Activated naive CD8-positive, alpha-beta T cell treated with anti-CD3 and anti-CD28 coated beads, Interleukin-2, amount 10 ng/mL, durations not matched to agents 7 days and 5 days (primary cell): ENCODE data around the gene GSE1. TPM values are rescaled to one million over a fixed set of nuclear protein-coding genes. Genes with fewer than 3 reads are reported as not detected.

Source experiments
- ATAC-seq: fragments of 150-1000 bp; cut with Tn5 transposase; one replicate; pipeline ENCODE4 v1.10.0; 2021; ENCODE audit warnings: low read depth, moderate library complexity
- POLR2A ChIA-PET: fragments of 350-600 bp; sonication (Branson Sonifier 250); formaldehyde crosslinking; loops from one replicate; lab custom pipeline; 2021; ENCODE audit warnings: antibody characterized with exemption; lab: Charles Lee
- DNase-seq: peaks from one replicate; pipeline ENCODE4 v3.0.0; 2021
- H3K27ac Mint-ChIP-seq: one replicate; pipeline ENCODE4 v1.8.0; 2022; ENCODE audit warnings: mild to moderate bottlenecking, mixed read lengths
- H3K27me3 Mint-ChIP-seq: one replicate; pipeline ENCODE4 v1.8.0; 2022; ENCODE audit warnings: mild to moderate bottlenecking, moderate library complexity, mixed read lengths
- H3K36me3 Mint-ChIP-seq: one replicate; pipeline ENCODE4 v1.8.0; 2021; ENCODE audit warnings: mild to moderate bottlenecking, mixed read lengths
- H3K4me1 Mint-ChIP-seq: one replicate; pipeline ENCODE4 v1.8.0; 2021; ENCODE audit warnings: mixed read lengths
- H3K4me3 Mint-ChIP-seq: one replicate; pipeline ENCODE4 v1.8.0; 2022; ENCODE audit warnings: mild to moderate bottlenecking, moderate library complexity, mixed read lengths
- H3K9me3 Mint-ChIP-seq: one replicate; pipeline ENCODE4 v1.8.0; 2021; ENCODE audit warnings: mixed read lengths
- total RNA-seq, 2 experiments: library from RNA; stranded (reverse); gene quantifications; one replicate each; pipeline ENCODE4 v1.2.3, GENCODE V29; 2021

The GSE1 gene
- total RNA-seq, 2 experiments from 2014 or later, result 60.9 to 62.5 TPM

- no peaks in the 10 kb centered on the region for H3K9me3 Mint-ChIP-seq
- H3K4me3 Mint-ChIP-seq, result no peak overlapping the region
- ATAC-seq (no peak), DNase-seq (no peak)
- POLR2A ChIA-PET, result no interaction called here
- H3K27me3 Mint-ChIP-seq, result no peaks in the 10 kb centered on the region
- H3K27ac Mint-ChIP-seq, result no peak overlapping the region
- H3K36me3 Mint-ChIP-seq, result no peaks in the 10 kb centered on the region
- peaks cover 8% of the 10 kb centered on the region for H3K4me1 Mint-ChIP-seq
Measured at GRCh38 chr16:85642762-85643358, 29.7 kb downstream of the GSE1 start.

DNA sequence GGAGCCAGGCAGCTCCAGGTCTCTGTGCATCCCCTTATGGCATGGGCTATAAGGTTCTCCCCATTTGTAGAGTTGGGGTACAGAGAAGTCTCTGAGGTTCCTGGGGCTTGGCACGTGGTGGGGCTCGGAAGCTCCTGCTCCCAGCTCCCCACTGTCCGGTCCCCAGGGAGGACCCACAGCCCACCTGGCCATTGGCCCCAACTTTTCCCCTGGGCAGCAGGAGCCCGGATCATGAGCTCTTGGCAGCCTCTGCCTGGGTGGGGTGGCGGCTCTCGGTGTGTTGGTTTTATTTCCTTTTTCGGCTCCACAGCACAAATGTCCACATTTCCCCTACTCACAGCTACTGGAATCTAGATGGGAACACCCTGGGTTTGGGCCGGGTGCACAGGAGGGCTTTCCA, 30.5 kb downstream of the GSE1 start:
- H3K36me3 Mint-ChIP-seq, result no peaks in the 10 kb centered on the region
- POLR2A ChIA-PET, result no interaction called here
- H3K9me3 Mint-ChIP-seq, result no peaks in the 10 kb centered on the region
- H3K4me1 Mint-ChIP-seq, result peaks cover 8% of the 10 kb centered on the region
- no peak overlapping the region for H3K27ac Mint-ChIP-seq
- DNase-seq, result no peak
- ATAC-seq, result no peak
- no peaks in the 10 kb centered on the region for H3K27me3 Mint-ChIP-seq
- H3K4me3 Mint-ChIP-seq, result no peak overlapping the region

DNA sequence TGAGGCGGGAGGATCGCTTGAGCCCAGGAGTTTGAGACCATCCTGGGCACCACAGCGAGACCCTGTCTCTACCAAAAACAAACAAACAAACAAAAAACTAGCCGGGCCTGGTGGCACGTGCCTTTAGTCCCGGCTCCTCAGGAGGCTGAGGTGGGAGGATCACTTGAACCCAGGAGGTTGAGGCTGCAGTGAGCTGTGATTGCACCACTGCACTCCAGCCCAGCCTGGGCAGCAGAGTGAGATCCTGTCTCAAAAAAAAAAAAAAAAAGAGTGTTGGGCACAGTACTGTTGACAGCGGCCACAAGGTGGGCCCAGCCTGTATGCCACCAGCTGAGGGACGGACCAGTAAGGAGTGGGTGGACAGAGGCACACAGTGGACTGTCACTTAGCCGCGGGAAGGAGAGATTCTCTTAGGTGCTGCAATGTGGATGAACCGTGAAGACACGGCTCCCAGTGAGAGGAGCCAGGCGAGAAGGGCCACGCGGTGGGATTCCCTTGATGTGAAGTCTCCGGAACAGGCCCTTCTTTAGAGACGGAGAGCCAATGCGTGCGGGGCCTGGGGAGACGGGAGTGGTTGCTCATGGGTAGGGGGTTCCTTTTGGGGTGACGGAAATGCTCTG, 31.1 kb downstream of the GSE1 start:
- DNase-seq (no peak), ATAC-seq (no peak)
- no peak overlapping the region for H3K4me3 Mint-ChIP-seq
- no peaks in the 10 kb centered on the region for H3K9me3 Mint-ChIP-seq
- H3K36me3 Mint-ChIP-seq, result no peaks in the 10 kb centered on the region
- no peaks in the 10 kb centered on the region for H3K27me3 Mint-ChIP-seq
- POLR2A ChIA-PET, result no interaction called here
- no peak overlapping the region for H3K27ac Mint-ChIP-seq
- peaks cover 8% of the 10 kb centered on the region for H3K4me1 Mint-ChIP-seq

- no peaks in the 10 kb centered on the region for H3K36me3 Mint-ChIP-seq
- H3K27ac Mint-ChIP-seq, result no peak overlapping the region
- ATAC-seq (no peak), DNase-seq (no peak)
- no peak overlapping the region for H3K4me3 Mint-ChIP-seq
- peaks cover 8% of the 10 kb centered on the region for H3K4me1 Mint-ChIP-seq
- H3K9me3 Mint-ChIP-seq, result no peaks in the 10 kb centered on the region
- POLR2A ChIA-PET, result no interaction called here
- no peaks in the 10 kb centered on the region for H3K27me3 Mint-ChIP-seq
Measured at GRCh38 chr16:85645021-85645589, 32.0 kb downstream of the GSE1 start.

DNA sequence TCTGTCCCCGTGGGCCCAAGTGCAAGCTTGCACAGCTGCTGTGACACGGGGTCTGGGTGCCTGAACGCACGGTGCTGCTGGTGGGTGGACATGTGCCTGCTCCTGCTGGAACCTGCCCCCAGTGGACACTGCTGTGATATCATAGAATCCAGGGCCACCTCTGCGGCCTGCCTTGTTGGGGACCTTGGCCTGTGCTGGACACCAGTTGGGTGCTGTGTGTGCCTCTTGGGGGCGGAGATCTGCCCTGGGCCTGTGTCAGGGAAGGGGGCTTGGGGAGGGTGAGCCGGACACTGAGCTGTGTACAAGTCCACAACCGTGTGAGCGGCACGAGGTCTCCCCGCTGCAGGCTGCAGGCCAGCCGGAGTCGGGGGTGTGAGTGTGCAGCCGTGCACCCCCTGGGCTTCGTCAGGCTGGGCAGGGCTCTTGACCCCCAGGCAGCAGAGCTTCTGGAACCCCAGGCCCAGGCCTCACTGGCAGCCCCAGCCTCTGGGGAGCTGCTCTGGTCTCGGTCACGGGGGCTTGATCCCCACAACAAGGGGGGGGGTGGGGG, 33.3 kb downstream of the GSE1 start:
- no peak overlapping the region for H3K4me3 Mint-ChIP-seq
- H3K9me3 Mint-ChIP-seq, result no peaks in the 10 kb centered on the region
- peaks cover 8% of the 10 kb centered on the region for H3K4me1 Mint-ChIP-seq
- H3K27me3 Mint-ChIP-seq, result no peaks in the 10 kb centered on the region
- no peak overlapping the region for H3K27ac Mint-ChIP-seq
- ATAC-seq (no peak), DNase-seq (no peak)
- H3K36me3 Mint-ChIP-seq, result no peaks in the 10 kb centered on the region
- POLR2A ChIA-PET, result no interaction called here

- POLR2A ChIA-PET, result no interaction called here
- ATAC-seq (no peak), DNase-seq (no peak)
- Mint-ChIP-seq H3K9me3 (no peaks in the 10 kb centered on the region), H3K4me1 (peaks cover 8% of the 10 kb centered on the region), H3K36me3 (no peaks in the 10 kb centered on the region), H3K4me3 (no peak overlapping the region), H3K27ac (no peak overlapping the region), H3K27me3 (no peaks in the 10 kb centered on the region)
Measured at GRCh38 chr16:85646976-85647375, 33.9 kb downstream of the GSE1 start.

- Mint-ChIP-seq H3K27ac (no peak overlapping the region), H3K27me3 (no peaks in the 10 kb centered on the region), H3K4me1 (peaks cover 8% of the 10 kb centered on the region), H3K4me3 (no peak overlapping the region), H3K9me3 (no peaks in the 10 kb centered on the region), H3K36me3 (no peaks in the 10 kb centered on the region)
- POLR2A ChIA-PET, result no interaction called here
- no peak for DNase-seq
- no peak for ATAC-seq
Measured at GRCh38 chr16:85648070-85648714, 35.1 kb downstream of the GSE1 start.

GRCh38 chr16:85648805-85649204, 35.7 kb downstream of the GSE1 start:
- Mint-ChIP-seq H3K4me3 (no peak overlapping the region), H3K27ac (no peak overlapping the region), H3K27me3 (no peaks in the 10 kb centered on the region), H3K36me3 (no peaks in the 10 kb centered on the region), H3K4me1 (peaks cover 8% of the 10 kb centered on the region), H3K9me3 (no peaks in the 10 kb centered on the region)
- ATAC-seq (no peak), DNase-seq (no peak)
- POLR2A ChIA-PET, result no interaction called here

- no peak for ATAC-seq
- no peak for DNase-seq
- Mint-ChIP-seq H3K27me3 (no peaks in the 10 kb centered on the region), H3K36me3 (no peaks in the 10 kb centered on the region), H3K4me3 (no peak overlapping the region), H3K27ac (no peak overlapping the region), H3K4me1 (peaks cover 3% of the 10 kb centered on the region), H3K9me3 (no peaks in the 10 kb centered on the region)
- POLR2A ChIA-PET, result no interaction called here
Measured at GRCh38 chr16:85649411-85650134, 36.5 kb downstream of the GSE1 start.

DNA sequence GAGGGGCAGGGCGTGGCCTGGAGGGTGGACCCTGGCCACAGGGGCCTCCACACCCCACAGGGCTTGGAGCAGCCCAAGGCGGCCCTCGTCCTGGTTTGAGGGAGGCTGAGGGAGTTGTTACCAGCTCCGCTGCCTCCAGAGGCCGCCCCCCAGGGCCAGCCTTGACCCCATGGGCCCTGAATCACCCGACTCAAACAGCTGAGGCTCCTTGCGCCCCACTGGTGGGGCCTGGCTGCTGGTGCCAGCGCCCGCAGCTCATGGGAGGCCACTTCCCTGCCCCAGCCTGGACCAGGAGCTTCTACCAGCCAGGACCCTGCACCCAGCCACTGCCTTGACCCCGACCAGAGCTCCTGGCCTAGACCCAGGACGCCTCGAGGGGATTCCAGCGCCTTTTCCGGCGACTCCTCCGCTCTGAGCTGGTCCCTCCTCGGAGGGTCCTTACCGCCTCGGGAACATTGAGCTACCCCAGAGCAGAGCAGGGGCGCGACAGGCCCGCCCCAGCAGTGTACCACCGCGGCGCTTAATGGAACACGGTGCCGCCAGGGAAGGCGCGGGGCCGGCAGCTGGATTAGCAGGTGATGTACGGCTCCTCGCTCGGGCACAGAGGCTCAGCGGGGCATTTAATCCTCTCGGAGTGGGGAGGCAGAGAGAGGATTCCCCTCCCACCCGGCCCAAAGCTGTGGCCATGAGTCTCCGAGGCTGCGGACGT, 37.2 kb downstream of the GSE1 start:
- ATAC-seq, result no peak
- Mint-ChIP-seq H3K4me1 (peaks cover 1% of the 10 kb centered on the region), H3K9me3 (no peaks in the 10 kb centered on the region), H3K27me3 (no peaks in the 10 kb centered on the region), H3K27ac (no peak overlapping the region), H3K4me3 (no peak overlapping the region), H3K36me3 (no peaks in the 10 kb centered on the region)
- DNase-seq, result no peak
- POLR2A ChIA-PET, result no interaction called here

GRCh38 chr16:85650844-85651628, 37.9 kb downstream of the GSE1 start:
- H3K9me3 Mint-ChIP-seq, result no peaks in the 10 kb centered on the region
- peaks cover 4% of the 10 kb centered on the region for H3K36me3 Mint-ChIP-seq
- no peak for ATAC-seq
- POLR2A ChIA-PET, result no interaction called here
- DNase-seq, result no peak
- H3K4me3 Mint-ChIP-seq, result no peak overlapping the region
- H3K4me1 Mint-ChIP-seq, result no peaks in the 10 kb centered on the region
- H3K27ac Mint-ChIP-seq, result no peak overlapping the region
- H3K27me3 Mint-ChIP-seq, result no peaks in the 10 kb centered on the region

DNA sequence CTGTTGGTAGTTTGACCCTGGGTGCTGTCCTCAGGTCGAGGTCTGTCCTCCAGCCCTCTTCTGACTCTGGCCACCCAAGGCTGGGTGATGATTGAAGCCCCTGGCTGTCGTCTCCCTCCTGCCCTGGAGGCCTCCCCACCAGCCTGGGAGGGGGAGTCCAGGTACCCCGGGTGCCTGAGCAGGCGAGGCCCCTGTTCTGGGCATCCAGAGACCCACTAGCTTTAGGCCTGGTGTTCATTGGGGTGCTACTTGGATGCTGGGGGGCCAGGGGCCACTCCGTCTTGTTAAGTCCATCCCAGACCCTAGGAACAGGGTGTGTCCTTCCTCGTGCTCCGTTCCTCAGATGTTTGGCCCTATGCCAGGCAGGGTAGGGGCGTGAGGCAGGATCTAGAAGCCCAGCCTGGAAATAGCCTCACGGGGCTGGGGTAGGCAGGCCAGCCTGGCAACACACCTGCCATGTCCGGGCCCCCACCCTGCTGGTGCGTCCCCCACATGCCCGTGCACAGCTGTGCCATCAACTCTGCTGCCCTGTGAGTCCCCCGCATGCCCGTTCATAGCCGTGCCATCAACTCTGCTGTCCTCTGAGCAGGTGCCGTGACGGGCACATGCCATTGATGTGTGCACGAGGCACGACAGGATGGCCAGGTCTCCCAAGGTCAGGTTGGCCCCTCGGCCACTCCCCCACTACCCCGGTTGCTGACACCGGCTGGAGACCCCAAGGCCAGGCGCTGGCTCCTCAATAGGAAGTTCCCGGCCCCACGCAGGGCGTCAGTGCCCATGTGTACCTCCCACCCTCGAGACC, 38.7 kb downstream of the GSE1 start:
- Mint-ChIP-seq H3K4me3 (no peak overlapping the region), H3K9me3 (no peaks in the 10 kb centered on the region), H3K4me1 (no peaks in the 10 kb centered on the region), H3K27ac (no peak overlapping the region), H3K27me3 (no peaks in the 10 kb centered on the region), H3K36me3 (peaks cover 6% of the 10 kb centered on the region)
- DNase-seq, result no peak
- no peak for ATAC-seq
- POLR2A ChIA-PET, result no interaction called here
